H1 (cell line): Measurements from ENCODE around the gene STXBP5L. TPM values are rescaled to one million over a fixed set of nuclear protein-coding genes. Genes with fewer than 3 reads are reported as not detected.

Experiments used
- CTCF ChIA-PET: fragments of 300-600 bp; sonication (Branson Sonifier 250); formaldehyde crosslinking; loops from one replicate; lab custom pipeline; 2021; ENCODE audit not compliant: partially characterized antibody; lab: Charles Lee
- POLR2A ChIA-PET: fragments of 300-600 bp; sonication (Branson Sonifier 250); formaldehyde crosslinking; loops from one replicate; lab custom pipeline; 2021; ENCODE audit warnings: inconsistent platforms; ENCODE audit not compliant: partially characterized antibody; lab: Charles Lee
- DNase-seq, 2 experiments: peaks; one replicate each; pipeline versions ENCODE4 v3.0.0 to v3.0.0-alpha.2; 2010 to 2022; ENCODE audit warnings: low spot score in 2 of 2, low read depth in 1 of 2, mixed read lengths in 1 of 2
- FAIRE-seq: peaks from 2 replicates; lab custom pipeline; 2011; peaks lifted over from hg19 to GRCh38; lab: Jason Lieb, UNC
- H2AFZ ChIP-seq: 2 replicates; pipeline ENCODE4 v1.8.1; 2012; ENCODE audit warnings: low read length, inconsistent platforms
- H2AK5ac ChIP-seq: 2 replicates; pipeline ENCODE4 v1.6.1; 2013; ENCODE audit warnings: low read depth, low read length
- H2BK120ac ChIP-seq: replicated peaks from 2 replicates; pipeline ENCODE3; 2013; ENCODE audit warnings: low read depth, low read length, inconsistent platforms
- H2BK12ac ChIP-seq: 2 replicates; pipeline ENCODE4 v1.6.1; 2013; ENCODE audit warnings: low read depth, low read length
- H2BK15ac ChIP-seq: 2 replicates; pipeline ENCODE4 v1.6.1; 2013; ENCODE audit warnings: low read length
- H2BK20ac ChIP-seq: 2 replicates; pipeline ENCODE4 v1.6.1; 2013; ENCODE audit warnings: low read length
- H2BK5ac ChIP-seq: 2 replicates; pipeline ENCODE4 v1.6.1; 2013; ENCODE audit warnings: low read depth, low read length
- H3K14ac ChIP-seq: 2 replicates; pipeline ENCODE4 v1.6.1; 2013; ENCODE audit warnings: inconsistent platforms; ENCODE audit not compliant: insufficient read length
- H3K18ac ChIP-seq: 2 replicates; pipeline ENCODE4 v1.6.1; 2013; ENCODE audit warnings: low read length; ENCODE audit errors: extremely low read depth
- H3K23ac ChIP-seq: 2 replicates; pipeline ENCODE4 v1.6.1; 2013; ENCODE audit warnings: inconsistent platforms; ENCODE audit not compliant: insufficient read length
- H3K23me2 ChIP-seq: 2 replicates; pipeline ENCODE4 v1.6.1; 2013; ENCODE audit warnings: low read depth, low read length
- H3K27ac ChIP-seq: 2 replicates; pipeline ENCODE4 v1.6.1; 2011; ENCODE audit warnings: low read depth, low read length, inconsistent platforms
- H3K27me3 ChIP-seq, 4 experiments: replicated peaks in 1 of 4; 1 replicate in 1 of 4; 2 replicates in 3 of 4; pipeline versions ENCODE4 v1.6.1 to v1.8.1; 2011 to 2013; ENCODE audit warnings: low read length in 3 of 4, mild to moderate bottlenecking in 3 of 4, inconsistent platforms in 2 of 4, mixed read lengths in 2 of 4, moderate library complexity in 1 of 4; ENCODE audit not compliant: control insufficient read depth in 3 of 4, insufficient read depth in 3 of 4; ENCODE audit errors: extremely low read depth in 1 of 4
- H3K36me3 ChIP-seq, 4 experiments: 2 replicates each; pipeline versions ENCODE4 v1.6.1 to v1.8.1; 2011 to 2013; ENCODE audit warnings: mild to moderate bottlenecking in 4 of 4, low read length in 3 of 4, moderate library complexity in 2 of 4, control low read depth in 1 of 4, inconsistent platforms in 1 of 4; ENCODE audit not compliant: insufficient read depth in 4 of 4, control insufficient read depth in 2 of 4
- H3K4ac ChIP-seq: replicated peaks from 2 replicates; pipeline ENCODE3; 2013; ENCODE audit warnings: low read length, low read depth, mixed read lengths, inconsistent platforms; ENCODE audit not compliant: insufficient read length
- H3K4me1 ChIP-seq, 4 experiments: replicated peaks in 1 of 4; 1 replicate in 1 of 4; 2 replicates in 3 of 4; pipeline versions ENCODE4 v1.6.1 to v1.8.1; 2011 to 2013; ENCODE audit warnings: low read length in 3 of 4, inconsistent platforms in 2 of 4, mixed read lengths in 1 of 4; ENCODE audit not compliant: insufficient read depth in 4 of 4, control insufficient read depth in 3 of 4
- H3K4me2 ChIP-seq, 2 experiments: 2 replicates each; pipeline versions ENCODE4 v1.6.1 to v1.8.1; 2011 to 2013; ENCODE audit warnings: low read depth in 2 of 2, low read length in 2 of 2, control low read depth in 1 of 2, inconsistent platforms in 1 of 2, mild to moderate bottlenecking in 1 of 2; ENCODE audit not compliant: insufficient read depth in 1 of 2
- H3K4me3 ChIP-seq, 4 experiments: fragments of 200-600, 300-600 bp in 1 of 4; sonication (generic), shearing (Covaris generic), sonication (Bioruptor Twin) in 1 of 4; 2 replicates each; pipeline versions ENCODE4 v1.5.1 to v1.8.1; 2011 to 2016; ENCODE audit warnings: low read length in 4 of 4, low read depth in 3 of 4, control low read depth in 2 of 4, inconsistent platforms in 2 of 4, mild to moderate bottlenecking in 2 of 4, mixed read lengths in 1 of 4, moderate library complexity in 1 of 4; ENCODE audit not compliant: insufficient read depth in 2 of 4; ENCODE audit errors: extremely low read depth in 1 of 4
- H3K56ac ChIP-seq: replicated peaks from 2 replicates; pipeline ENCODE3; 2013; ENCODE audit warnings: low read depth, mild to moderate bottlenecking, mixed read lengths, low read length, inconsistent platforms; ENCODE audit not compliant: insufficient read length
- H3K79me1 ChIP-seq: 2 replicates; pipeline ENCODE4 v1.6.1; 2013; ENCODE audit warnings: low read depth, low read length, control low read depth
- H3K79me2 ChIP-seq, 2 experiments: 2 replicates each; pipeline versions ENCODE4 v1.6.1 to v1.8.1; 2012 to 2013; ENCODE audit warnings: low read length in 2 of 2, mild to moderate bottlenecking in 2 of 2, inconsistent platforms in 1 of 2; ENCODE audit not compliant: insufficient read depth in 2 of 2, control insufficient read depth in 1 of 2
- H3K9ac ChIP-seq, 4 experiments: replicated peaks in 1 of 4; 1 replicate in 1 of 4; 2 replicates in 3 of 4; pipeline versions ENCODE4 v1.6.1 to v1.8.1; 2011 to 2013; ENCODE audit warnings: low read depth in 3 of 4, low read length in 3 of 4, control low read depth in 2 of 4, mild to moderate bottlenecking in 2 of 4, moderate library complexity in 2 of 4, inconsistent platforms in 1 of 4; ENCODE audit errors: extremely low read depth in 1 of 4
- H3K9me3 ChIP-seq, 2 experiments: 2 replicates each; pipeline versions ENCODE4 v1.6.1 to v1.8.1; 2012 to 2013; ENCODE audit warnings: mild to moderate bottlenecking in 2 of 2, moderate library complexity in 2 of 2, control low read depth in 1 of 2, inconsistent platforms in 1 of 2, low read depth in 1 of 2, low read length in 1 of 2, mixed read lengths in 1 of 2; ENCODE audit not compliant: insufficient read depth in 2 of 2
- H4K20me1 ChIP-seq, 2 experiments: replicated peaks in 1 of 2; 2 replicates each; pipeline versions ENCODE3 to v1.8.1; 2011 to 2013; ENCODE audit warnings: inconsistent platforms in 2 of 2, low read length in 2 of 2, mild to moderate bottlenecking in 1 of 2; ENCODE audit not compliant: insufficient read depth in 2 of 2, control insufficient read depth in 1 of 2
- H4K5ac ChIP-seq: 2 replicates; pipeline ENCODE4 v1.6.1; 2013; ENCODE audit warnings: low read length, low read depth, mixed read lengths, inconsistent platforms; ENCODE audit not compliant: insufficient read length
- H4K8ac ChIP-seq: 2 replicates; pipeline ENCODE4 v1.8.0; 2013; ENCODE audit warnings: mild to moderate bottlenecking, moderate library complexity, low read length, inconsistent platforms; ENCODE audit not compliant: insufficient read depth; ENCODE audit errors: extremely low read depth
- H4K91ac ChIP-seq: replicated peaks from 2 replicates; pipeline ENCODE3; 2013; ENCODE audit warnings: low read length, mixed read lengths, inconsistent platforms; ENCODE audit not compliant: insufficient read length
- CEBPB ChIP-seq: IDR thresholded peaks from 2 replicates; pipeline ENCODE4 v1.6.1; 2012; ENCODE audit warnings: low read depth, low read length
- CHD1 ChIP-seq: IDR thresholded peaks from 2 replicates; pipeline ENCODE4 v1.6.1; 2012; ENCODE audit warnings: low read depth, low read length, improper control_type of control experiment
- KDM5A ChIP-seq: fragments of 200-600 bp; IDR thresholded peaks from 2 replicates; pipeline ENCODE4 v1.7.1; 2012; ENCODE audit warnings: mild to moderate bottlenecking, low read length, inconsistent platforms, mixed read lengths
- RFX5 ChIP-seq: IDR thresholded peaks from 2 replicates; pipeline ENCODE4 v1.6.1; 2011; ENCODE audit warnings: low read depth, low read length, improper control_type of control experiment, borderline replicate concordance
- polyA plus RNA-seq, 7 experiments: library from polyadenylated mRNA; depleted of rRNA in 3 of 7; stranded (reverse) in 5 of 7; unstranded in 2 of 7; fragments of >200 nt in 5 of 7; fragments of 200-250 nt in 2 of 7; gene quantifications; 1 replicate in 5 of 7; 2 replicates in 1 of 7; 4 replicates in 1 of 7; pipeline versions ENCODE4 v1.2.1 to v1.2.3, GENCODE V29; 2011 to 2013; ENCODE audit warnings: missing spikeins in 2 of 7, mixed read lengths in 2 of 7
- total RNA-seq: library from RNA; stranded (reverse); fragmentation: NEBNext Ultra II Directional; extraction: Animal tissue kit (Norgen Biotek cat#: 25700); gene quantifications from 2 replicates; pipeline ENCODE4 v1.2.1, GENCODE V29; 2021

Gene STXBP5L
- total and polyA plus RNA-seq, 2 of the 8 experiments (the other 6 are each of a cell fraction or from before 2014, with no cell fraction given), result 2.0 to 6.0 TPM

- H4K91ac ChIP-seq, result no peak overlapping the region
- no peak overlapping the region for H2BK12ac ChIP-seq
- H2AFZ ChIP-seq, result no peak overlapping the region
- no peaks in the 10 kb centered on the region for H3K79me2 ChIP-seq
- H2BK15ac ChIP-seq, result no peak overlapping the region
- no peaks in the 10 kb centered on the region for H3K36me3 ChIP-seq
- H3K4me3 ChIP-seq, result no peak overlapping the region
- H2BK120ac ChIP-seq, result no peak overlapping the region
- H2AK5ac ChIP-seq, result no peak overlapping the region
- H2BK5ac ChIP-seq, result no peak overlapping the region
- no peak overlapping the region for H4K8ac ChIP-seq
- H3K9ac ChIP-seq, result no peak overlapping the region
- DNase-seq (no peak), FAIRE-seq (no peak)
- H3K27me3 ChIP-seq, result no peaks in the 10 kb centered on the region
- no peak overlapping the region for H3K23ac ChIP-seq
- ChIA-PET CTCF (no interaction called here), POLR2A (no interaction called here)
- TF ChIP-seq KDM5A (no peak), RFX5 (no peak), CHD1 (no peak), CEBPB (no peak)
- no peak overlapping the region for H2BK20ac ChIP-seq
- H3K4me2 ChIP-seq, result no peak overlapping the region
- H3K56ac ChIP-seq, result no peak overlapping the region
- H3K27ac ChIP-seq, result no peak overlapping the region
- H3K9me3 ChIP-seq, result no peaks in the 10 kb centered on the region
- no peak overlapping the region for H3K14ac ChIP-seq
- H3K4me1 ChIP-seq, result no peaks in the 10 kb centered on the region
- H4K5ac ChIP-seq, result no peak overlapping the region
- no peaks in the 10 kb centered on the region for H3K79me1 ChIP-seq
- H3K18ac ChIP-seq, result no peak overlapping the region
- H3K4ac ChIP-seq, result no peak overlapping the region
- no peaks in the 10 kb centered on the region for H3K23me2 ChIP-seq
- no peaks in the 10 kb centered on the region for H4K20me1 ChIP-seq
These were observed 491.8 kb downstream of the STXBP5L start for GRCh38 chr3:121399820-121400219.
